ENCODE measurements around the gene PAPPA2.
A peak's percentile ranks its signal among the peaks of the same experiment; 100 is the strongest.

PAPPA2 gene

DNA sequence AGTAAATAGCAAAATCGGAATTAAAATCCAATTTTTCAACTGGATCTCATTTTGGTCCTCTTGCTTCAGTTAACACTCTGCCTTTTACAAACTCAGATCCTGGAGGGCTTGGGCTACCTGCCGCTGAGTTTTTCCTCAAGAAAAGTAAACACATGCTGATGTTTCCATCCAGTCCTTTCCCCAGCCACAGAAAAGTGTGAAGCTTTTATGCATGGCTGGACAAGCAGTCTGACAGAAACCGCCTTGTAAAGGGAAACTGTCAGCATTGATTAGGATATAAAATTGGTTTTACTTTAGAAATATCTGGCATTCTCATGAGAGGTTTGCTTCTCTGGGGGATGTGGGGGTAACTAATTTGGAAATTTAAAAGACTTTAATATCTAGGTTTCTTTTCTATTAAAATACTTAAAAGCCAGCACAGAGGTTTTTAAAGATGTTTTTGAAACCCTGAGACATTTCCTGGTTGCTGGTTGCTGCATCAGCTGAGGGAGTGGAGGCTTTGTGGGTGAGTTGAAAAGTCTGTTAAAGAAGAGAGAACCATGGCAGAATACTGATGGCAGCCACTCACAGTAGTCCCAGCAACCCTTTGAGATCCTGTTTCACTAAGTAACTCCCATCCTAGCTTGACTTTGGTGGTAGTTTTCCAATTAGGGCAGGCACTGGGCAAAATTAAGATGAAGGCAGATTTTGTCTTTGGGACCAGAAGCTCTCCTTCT lies 238.3 kb downstream of the PAPPA2 start:
- Histone ChIP-seq H3K9ac (ENCODE audit: low read length) (no peak overlapping the region), H3K9me3 (ENCODE audit: control insufficient read depth, low read length) (no peaks in the 10 kb centered on the region), H3K4me1 (ENCODE audit: control insufficient read depth, insufficient read depth, low read length) (no peaks in the 10 kb centered on the region), H3K27me3 (replicated peaks; ENCODE audit: control insufficient read depth, insufficient read depth, low read length) (no peaks in the 10 kb centered on the region), H3K4me3 (ENCODE audit: low read length) (no peak overlapping the region), H3K36me3 (ENCODE audit: control insufficient read depth, insufficient read depth, low read length, severe bottlenecking) (no peaks in the 10 kb centered on the region)
- DNase-seq (ENCODE audit: low read depth), result no peak

DNA sequence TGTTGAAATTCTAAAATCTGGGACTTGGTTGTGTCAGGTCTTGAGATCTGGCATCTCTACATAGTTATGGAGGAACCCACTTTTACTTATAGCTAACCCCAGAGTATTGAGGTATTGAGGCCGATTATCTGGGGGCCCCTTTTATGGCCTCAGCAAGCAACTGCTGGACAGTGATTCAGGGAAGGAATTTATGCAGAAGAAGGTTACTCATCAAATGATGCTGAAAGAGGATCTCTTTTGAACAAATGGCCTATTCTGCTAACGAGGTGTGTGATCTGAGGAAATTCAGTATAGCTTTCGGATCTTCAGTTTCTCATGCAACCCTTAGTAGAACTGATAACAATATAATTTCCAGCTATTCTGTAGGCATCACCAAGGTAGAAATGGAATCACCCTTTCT lies 239.9 kb downstream of the PAPPA2 start:
- Histone ChIP-seq H3K9me3 (ENCODE audit: control insufficient read depth, low read length) (no peaks in the 10 kb centered on the region), H3K4me3 (ENCODE audit: low read length) (no peak overlapping the region), H3K4me1 (ENCODE audit: control insufficient read depth, insufficient read depth, low read length) (no peaks in the 10 kb centered on the region), H3K27me3 (replicated peaks; ENCODE audit: control insufficient read depth, insufficient read depth, low read length) (no peaks in the 10 kb centered on the region), H3K36me3 (ENCODE audit: control insufficient read depth, insufficient read depth, low read length, severe bottlenecking) (no peaks in the 10 kb centered on the region), H3K9ac (ENCODE audit: low read length) (no peak overlapping the region)
- DNase-seq (ENCODE audit: low read depth), result no peak

GRCh38 chr1:176705585-176705984 lies 242.6 kb downstream of the PAPPA2 start:
- no peak for DNase-seq (ENCODE audit: low read depth)
- H3K27me3 ChIP-seq (replicated peaks; ENCODE audit: control insufficient read depth, insufficient read depth, low read length), result no peaks in the 10 kb centered on the region
- H3K4me1 ChIP-seq (ENCODE audit: control insufficient read depth, insufficient read depth, low read length), result no peaks in the 10 kb centered on the region
- no peaks in the 10 kb centered on the region for H3K9me3 ChIP-seq (ENCODE audit: control insufficient read depth, low read length)
- no peak overlapping the region for H3K9ac ChIP-seq (ENCODE audit: low read length)
- no peaks in the 10 kb centered on the region for H3K36me3 ChIP-seq (ENCODE audit: control insufficient read depth, insufficient read depth, low read length, severe bottlenecking)
- H3K4me3 ChIP-seq (ENCODE audit: low read length), result no peak overlapping the region

GRCh38 chr1:176717066-176717750 lies 254.2 kb downstream of the PAPPA2 start:
- no peaks in the 10 kb centered on the region for H3K4me1 ChIP-seq (ENCODE audit: control insufficient read depth, insufficient read depth, low read length)
- DNase-seq (ENCODE audit: low read depth), result no peak
- H3K36me3 ChIP-seq (ENCODE audit: control insufficient read depth, insufficient read depth, low read length, severe bottlenecking), result no peaks in the 10 kb centered on the region
- no peaks in the 10 kb centered on the region for H3K27me3 ChIP-seq (replicated peaks; ENCODE audit: control insufficient read depth, insufficient read depth, low read length)
- no peak overlapping the region for H3K9ac ChIP-seq (ENCODE audit: low read length)
- no peak overlapping the region for H3K4me3 ChIP-seq (ENCODE audit: low read length)
- no peaks in the 10 kb centered on the region for H3K9me3 ChIP-seq (ENCODE audit: control insufficient read depth, low read length)

GRCh38 chr1:176719447-176719846 lies 256.5 kb downstream of the PAPPA2 start:
- peak overlapping the region; percentile 61 for H3K4me3 ChIP-seq (ENCODE audit: low read length)
- H3K4me1 ChIP-seq (ENCODE audit: control insufficient read depth, insufficient read depth, low read length), result no peaks in the 10 kb centered on the region
- no peaks in the 10 kb centered on the region for H3K27me3 ChIP-seq (replicated peaks; ENCODE audit: control insufficient read depth, insufficient read depth, low read length)
- H3K9me3 ChIP-seq (ENCODE audit: control insufficient read depth, low read length), result no peaks in the 10 kb centered on the region
- H3K9ac ChIP-seq (ENCODE audit: low read length), result peak overlapping the region; percentile 11
- H3K36me3 ChIP-seq (ENCODE audit: control insufficient read depth, insufficient read depth, low read length, severe bottlenecking), result no peaks in the 10 kb centered on the region
- no peak for DNase-seq (ENCODE audit: low read depth)

DNA sequence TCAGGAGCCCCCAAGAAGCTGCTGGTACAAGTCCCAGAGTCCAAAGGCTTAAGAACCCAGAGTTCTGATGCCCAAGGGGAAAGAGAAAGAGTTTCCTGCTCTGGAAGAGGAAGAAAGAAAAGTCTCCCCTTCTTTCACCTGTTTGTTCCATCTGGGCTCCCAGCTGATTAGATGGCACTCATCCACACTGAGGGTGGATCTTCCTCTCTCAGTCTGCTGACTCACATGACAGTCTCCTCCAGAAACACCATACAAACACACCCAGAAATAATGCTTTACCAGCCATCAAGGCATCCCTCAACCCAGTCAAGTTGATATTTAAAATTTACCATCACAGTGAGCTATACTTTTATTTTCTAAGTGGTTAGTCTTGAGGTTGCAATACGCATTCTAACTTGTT lies 257.9 kb downstream of the PAPPA2 start:
- DNase-seq (ENCODE audit: low read depth), result no peak
- Histone ChIP-seq H3K9me3 (ENCODE audit: control insufficient read depth, low read length) (no peaks in the 10 kb centered on the region), H3K4me1 (ENCODE audit: control insufficient read depth, insufficient read depth, low read length) (no peaks in the 10 kb centered on the region), H3K4me3 (ENCODE audit: low read length) (no peak overlapping the region), H3K36me3 (ENCODE audit: control insufficient read depth, insufficient read depth, low read length, severe bottlenecking) (no peaks in the 10 kb centered on the region), H3K9ac (ENCODE audit: low read length) (no peak overlapping the region), H3K27me3 (replicated peaks; ENCODE audit: control insufficient read depth, insufficient read depth, low read length) (no peaks in the 10 kb centered on the region)

- Histone ChIP-seq H3K4me1 (ENCODE audit: control insufficient read depth, insufficient read depth, low read length) (no peaks in the 10 kb centered on the region), H3K36me3 (ENCODE audit: control insufficient read depth, insufficient read depth, low read length, severe bottlenecking) (no peaks in the 10 kb centered on the region), H3K9ac (ENCODE audit: low read length) (no peak overlapping the region), H3K9me3 (ENCODE audit: control insufficient read depth, low read length) (no peaks in the 10 kb centered on the region), H3K27me3 (replicated peaks; ENCODE audit: control insufficient read depth, insufficient read depth, low read length) (no peaks in the 10 kb centered on the region), H3K4me3 (ENCODE audit: low read length) (no peak overlapping the region)
- DNase-seq (ENCODE audit: low read depth), result no peak
Observed at GRCh38 chr1:176733661-176734060, 270.7 kb downstream of the PAPPA2 start.

- H3K4me3 ChIP-seq (ENCODE audit: low read length), result no peak overlapping the region
- no peaks in the 10 kb centered on the region for H3K36me3 ChIP-seq (ENCODE audit: control insufficient read depth, insufficient read depth, low read length, severe bottlenecking)
- H3K9me3 ChIP-seq (ENCODE audit: control insufficient read depth, low read length), result no peaks in the 10 kb centered on the region
- no peaks in the 10 kb centered on the region for H3K4me1 ChIP-seq (ENCODE audit: control insufficient read depth, insufficient read depth, low read length)
- H3K9ac ChIP-seq (ENCODE audit: low read length), result no peak overlapping the region
- H3K27me3 ChIP-seq (replicated peaks; ENCODE audit: control insufficient read depth, insufficient read depth, low read length), result no peaks in the 10 kb centered on the region
- no peak for DNase-seq (ENCODE audit: low read depth)
Observed at GRCh38 chr1:176735201-176735600, 272.2 kb downstream of the PAPPA2 start.

DNA sequence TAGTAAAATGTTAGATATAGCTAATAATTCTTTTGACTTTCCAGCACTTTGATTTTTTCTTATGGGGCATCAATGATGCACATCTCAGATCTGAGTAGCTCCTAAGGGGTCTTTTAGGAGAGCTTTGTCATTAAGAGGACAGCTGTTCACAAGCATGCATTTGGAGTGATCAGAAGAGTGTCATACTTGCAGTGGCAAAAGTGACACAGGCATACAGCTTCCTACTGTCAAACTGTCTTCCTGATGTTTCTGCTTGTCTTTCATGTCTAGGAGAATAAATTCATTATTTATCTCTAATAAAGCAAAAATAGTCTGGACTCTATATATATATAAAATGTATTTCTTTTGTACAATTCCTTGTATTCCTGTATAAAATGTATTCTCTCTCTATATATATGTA lies 273.0 kb downstream of the PAPPA2 start:
- H3K36me3 ChIP-seq (ENCODE audit: control insufficient read depth, insufficient read depth, low read length, severe bottlenecking), result no peaks in the 10 kb centered on the region

GRCh38 chr1:176741181-176741580 lies 278.2 kb downstream of the PAPPA2 start:
- DNase-seq (ENCODE audit: low read depth), result no peak
- no peak overlapping the region for H3K9ac ChIP-seq (ENCODE audit: low read length)
- no peaks in the 10 kb centered on the region for H3K27me3 ChIP-seq (replicated peaks; ENCODE audit: control insufficient read depth, insufficient read depth, low read length)
- H3K4me3 ChIP-seq (ENCODE audit: low read length), result no peak overlapping the region
- no peaks in the 10 kb centered on the region for H3K36me3 ChIP-seq (ENCODE audit: control insufficient read depth, insufficient read depth, low read length, severe bottlenecking)
- no peaks in the 10 kb centered on the region for H3K9me3 ChIP-seq (ENCODE audit: control insufficient read depth, low read length)
- H3K4me1 ChIP-seq (ENCODE audit: control insufficient read depth, insufficient read depth, low read length), result no peaks in the 10 kb centered on the region

More for the DNA sequence above, 273.0 kb downstream of the PAPPA2 start:
- Histone ChIP-seq H3K9ac (ENCODE audit: low read length) (no peak overlapping the region), H3K4me1 (ENCODE audit: control insufficient read depth, insufficient read depth, low read length) (no peaks in the 10 kb centered on the region), H3K27me3 (replicated peaks; ENCODE audit: control insufficient read depth, insufficient read depth, low read length) (no peaks in the 10 kb centered on the region), H3K4me3 (ENCODE audit: low read length) (no peak overlapping the region), H3K9me3 (ENCODE audit: control insufficient read depth, low read length) (no peaks in the 10 kb centered on the region)
- no peak for DNase-seq (ENCODE audit: low read depth)

GRCh38 chr1:176742322-176742721 lies 279.3 kb downstream of the PAPPA2 start:
- DNase-seq (ENCODE audit: low read depth), result no peak
- no peaks in the 10 kb centered on the region for H3K36me3 ChIP-seq (ENCODE audit: control insufficient read depth, insufficient read depth, low read length, severe bottlenecking)
- H3K9me3 ChIP-seq (ENCODE audit: control insufficient read depth, low read length), result no peaks in the 10 kb centered on the region
- H3K4me1 ChIP-seq (ENCODE audit: control insufficient read depth, insufficient read depth, low read length), result no peaks in the 10 kb centered on the region
- no peak overlapping the region for H3K4me3 ChIP-seq (ENCODE audit: low read length)
- no peak overlapping the region for H3K9ac ChIP-seq (ENCODE audit: low read length)
- H3K27me3 ChIP-seq (replicated peaks; ENCODE audit: control insufficient read depth, insufficient read depth, low read length), result no peaks in the 10 kb centered on the region

Measured in adipocyte (in vitro differentiated cells).